Measurements from ENCODE around the gene CNNM2. TPM values are rescaled to one million over a fixed set of nuclear protein-coding genes. Genes with fewer than 3 reads are reported as not detected.

Gene CNNM2
- total RNA-seq, 3 donors from 2014 or later (not counting 1 experiment from before 2014, with no cell fraction given) = 8.6 to 18.0 (median 16.7) TPM

DNA sequence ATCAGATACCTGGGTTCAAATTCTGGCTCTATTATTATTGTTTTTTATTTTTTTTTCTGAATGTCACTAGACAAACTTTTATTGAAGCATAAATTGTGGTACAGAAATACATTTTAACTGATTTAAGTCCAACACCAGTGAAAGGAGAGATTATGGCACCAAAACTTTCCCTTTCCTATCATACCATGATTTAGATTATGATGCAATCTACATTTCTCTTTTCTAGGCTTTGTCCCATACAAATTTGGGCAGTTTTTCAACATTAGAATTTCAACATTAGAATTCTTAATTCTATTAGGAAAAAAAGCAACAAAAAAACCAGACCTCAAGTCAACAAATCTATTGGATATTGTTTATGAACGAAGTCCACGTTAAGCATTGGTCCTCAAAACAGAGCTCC, 37.8 kb upstream of the CNNM2 start:
- H3K36me3 Mint-ChIP-seq = no peaks in the 10 kb centered on the region
- 100% methylated on average over 1 of the region's 2 CpGs for WGBS (ENCODE audit: insufficient coverage)
- TF ChIP-seq, protein P1, sequence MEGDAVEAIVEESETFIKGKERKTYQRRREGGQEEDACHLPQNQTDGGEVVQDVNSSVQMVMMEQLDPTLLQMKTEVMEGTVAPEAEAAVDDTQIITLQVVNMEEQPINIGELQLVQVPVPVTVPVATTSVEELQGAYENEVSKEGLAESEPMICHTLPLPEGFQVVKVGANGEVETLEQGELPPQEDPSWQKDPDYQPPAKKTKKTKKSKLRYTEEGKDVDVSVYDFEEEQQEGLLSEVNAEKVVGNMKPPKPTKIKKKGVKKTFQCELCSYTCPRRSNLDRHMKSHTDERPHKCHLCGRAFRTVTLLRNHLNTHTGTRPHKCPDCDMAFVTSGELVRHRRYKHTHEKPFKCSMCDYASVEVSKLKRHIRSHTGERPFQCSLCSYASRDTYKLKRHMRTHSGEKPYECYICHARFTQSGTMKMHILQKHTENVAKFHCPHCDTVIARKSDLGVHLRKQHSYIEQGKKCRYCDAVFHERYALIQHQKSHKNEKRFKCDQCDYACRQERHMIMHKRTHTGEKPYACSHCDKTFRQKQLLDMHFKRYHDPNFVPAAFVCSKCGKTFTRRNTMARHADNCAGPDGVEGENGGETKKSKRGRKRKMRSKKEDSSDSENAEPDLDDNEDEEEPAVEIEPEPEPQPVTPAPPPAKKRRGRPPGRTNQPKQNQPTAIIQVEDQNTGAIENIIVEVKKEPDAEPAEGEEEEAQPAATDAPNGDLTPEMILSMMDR (IDR thresholded peaks at IDR 0.05) = no peak
- intact Hi-C loops (cut with micrococcal nuclease) = no loop called here
- H3K27me3 Mint-ChIP-seq (ENCODE audit: low read depth in 2 of 2) = no peaks in the 10 kb centered on the region
- DNase-seq = no peak
- Histone ChIP-seq H3K4me1 (ENCODE audit: control insufficient read depth, insufficient read depth, low read length) (no peaks in the 10 kb centered on the region), H3K27ac (ENCODE audit: low read length) (no peak overlapping the region), H3K36me3 (ENCODE audit: control insufficient read depth, insufficient read depth, low read length) (no peaks in the 10 kb centered on the region), H3K27me3 (ENCODE audit: control insufficient read depth, insufficient read depth, low read length) (no peaks in the 10 kb centered on the region), H3K4me3 (ENCODE audit: low read length) (no peak overlapping the region), H3K9me3 (ENCODE audit: control insufficient read depth, insufficient read depth, low read length) (no peaks in the 10 kb centered on the region)
- no peaks in the 10 kb centered on the region for H3K9me3 Mint-ChIP-seq
- no peak overlapping the region for H3K27ac Mint-ChIP-seq
- H3K4me3 Mint-ChIP-seq = no peak overlapping the region
- ATAC-seq = no peak
- no peaks in the 10 kb centered on the region for H3K4me1 Mint-ChIP-seq

DNA sequence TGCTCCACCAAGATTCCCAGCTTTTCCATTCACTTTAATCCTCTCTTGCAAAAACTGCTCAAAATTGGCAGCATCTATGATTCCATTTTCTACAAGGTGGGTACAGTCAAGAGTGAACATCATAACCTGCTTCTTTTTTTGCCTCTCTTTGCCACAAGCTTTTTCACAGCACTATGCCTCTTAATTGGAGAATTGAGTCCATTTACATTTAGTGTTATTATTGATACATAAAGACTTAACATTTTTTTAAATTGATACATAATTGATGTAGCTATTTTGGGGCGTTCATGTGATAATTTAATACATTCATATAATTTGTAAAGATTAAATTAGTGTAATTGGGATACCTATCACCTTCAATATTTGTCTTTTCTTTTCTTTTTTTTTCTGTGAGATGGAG, 30.0 kb upstream of the CNNM2 start:
- H3K27me3 Mint-ChIP-seq (ENCODE audit: low read depth in 2 of 2) = no peaks in the 10 kb centered on the region
- H3K36me3 Mint-ChIP-seq = no peaks in the 10 kb centered on the region
- Histone ChIP-seq H3K4me1 (ENCODE audit: control insufficient read depth, insufficient read depth, low read length) (no peaks in the 10 kb centered on the region), H3K36me3 (ENCODE audit: control insufficient read depth, insufficient read depth, low read length) (no peaks in the 10 kb centered on the region), H3K4me3 (ENCODE audit: low read length) (no peak overlapping the region), H3K9me3 (ENCODE audit: control insufficient read depth, insufficient read depth, low read length) (no peaks in the 10 kb centered on the region), H3K27me3 (ENCODE audit: control insufficient read depth, insufficient read depth, low read length) (no peaks in the 10 kb centered on the region), H3K27ac (ENCODE audit: low read length) (no peak overlapping the region)
- DNase-seq = no peak
- H3K27ac Mint-ChIP-seq = no peak overlapping the region
- no peaks in the 10 kb centered on the region for H3K4me1 Mint-ChIP-seq
- no peaks in the 10 kb centered on the region for H3K9me3 Mint-ChIP-seq
- ATAC-seq = no peak
- TF ChIP-seq, protein P1 (IDR thresholded peaks at IDR 0.05) = no peak
- intact Hi-C loops (cut with micrococcal nuclease) = no loop called here
- no peak overlapping the region for H3K4me3 Mint-ChIP-seq
- no CpG with 5 or more reads among the region's 1 CpG for WGBS (ENCODE audit: insufficient coverage)

DNA sequence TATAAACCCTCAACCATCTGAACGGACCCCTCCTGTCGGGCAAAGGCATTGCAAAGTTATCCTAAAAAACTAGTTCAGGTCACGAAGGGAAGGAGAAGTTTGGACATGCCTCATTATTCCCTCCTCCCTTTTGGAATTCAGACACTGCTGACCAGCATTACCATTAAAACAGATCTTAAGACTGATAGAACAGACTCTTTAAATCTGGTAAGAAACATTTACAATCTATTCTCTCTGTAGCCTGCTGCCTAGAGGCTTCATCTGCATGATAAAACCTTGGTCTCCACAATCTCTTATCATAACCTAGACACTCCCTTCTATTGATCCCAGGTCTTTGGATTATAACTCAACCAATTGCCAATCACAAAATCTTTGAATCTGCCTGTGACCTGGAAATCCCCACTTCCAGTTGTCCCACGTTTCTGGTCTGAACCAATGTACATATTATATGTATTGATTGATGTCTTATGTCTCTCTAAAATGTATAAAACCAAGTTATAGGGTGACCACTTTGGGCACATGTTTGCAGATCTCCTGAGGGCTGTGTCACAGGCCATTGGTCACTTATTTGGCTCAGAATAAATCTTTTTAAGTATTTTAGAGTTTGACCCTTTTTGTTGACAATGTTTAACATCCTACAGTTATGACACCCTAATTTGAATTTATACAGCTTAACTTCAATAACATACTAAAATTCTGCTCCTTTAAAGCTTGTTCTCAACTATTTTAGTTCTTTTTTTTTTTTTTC, 23.5 kb upstream of the CNNM2 start:
- DNase-seq (no peak), ATAC-seq (no peak)
- Histone ChIP-seq H3K4me1 (ENCODE audit: control insufficient read depth, insufficient read depth, low read length) (no peaks in the 10 kb centered on the region), H3K4me3 (ENCODE audit: low read length) (no peak overlapping the region), H3K27ac (ENCODE audit: low read length) (no peak overlapping the region), H3K27me3 (ENCODE audit: control insufficient read depth, insufficient read depth, low read length) (no peaks in the 10 kb centered on the region), H3K9me3 (ENCODE audit: control insufficient read depth, insufficient read depth, low read length) (no peaks in the 10 kb centered on the region), H3K36me3 (ENCODE audit: control insufficient read depth, insufficient read depth, low read length) (no peaks in the 10 kb centered on the region)
- no peak overlapping the region for H3K27ac Mint-ChIP-seq
- H3K4me3 Mint-ChIP-seq = no peak overlapping the region
- TF ChIP-seq, protein P1 (IDR thresholded peaks at IDR 0.05) = no peak
- no peaks in the 10 kb centered on the region for H3K27me3 Mint-ChIP-seq (ENCODE audit: low read depth in 2 of 2)
- no peaks in the 10 kb centered on the region for H3K36me3 Mint-ChIP-seq
- WGBS (ENCODE audit: insufficient coverage) = 99% methylated on average over 4 of the region's 4 CpGs
- no peaks in the 10 kb centered on the region for H3K4me1 Mint-ChIP-seq
- intact Hi-C loops (cut with micrococcal nuclease) = no loop called here
- no peaks in the 10 kb centered on the region for H3K9me3 Mint-ChIP-seq

DNA sequence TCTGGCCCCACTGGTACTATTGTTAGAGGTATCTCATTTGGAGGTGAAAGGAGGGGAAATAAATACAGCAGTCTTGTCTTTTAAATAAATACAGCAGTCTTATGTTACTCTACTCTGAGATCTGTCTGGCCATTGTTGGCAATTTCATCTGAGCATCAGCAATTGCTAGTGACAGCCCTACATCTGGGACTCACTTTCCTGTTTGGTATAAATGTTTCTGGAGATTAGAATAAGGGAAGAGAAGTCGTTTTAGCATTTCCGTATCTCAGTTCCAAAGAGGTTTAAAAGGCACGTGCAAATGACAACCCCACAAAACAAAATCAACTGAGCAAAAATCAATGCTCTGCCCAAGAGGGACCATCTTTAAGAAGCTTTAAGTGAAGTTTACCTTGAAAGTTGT, 18.1 kb upstream of the CNNM2 start:
- Mint-ChIP-seq H3K27me3 (ENCODE audit: low read depth in 2 of 2) (no peaks in the 10 kb centered on the region), H3K9me3 (no peaks in the 10 kb centered on the region), H3K27ac (no peak overlapping the region), H3K4me3 (no peak overlapping the region), H3K36me3 (no peaks in the 10 kb centered on the region), H3K4me1 (no peaks in the 10 kb centered on the region)
- no peaks in the 10 kb centered on the region for H3K9me3 ChIP-seq (ENCODE audit: control insufficient read depth, insufficient read depth, low read length)
- TF ChIP-seq, protein P1 (IDR thresholded peaks at IDR 0.05) = no peak
- intact Hi-C loops (cut with micrococcal nuclease) = no loop called here
- WGBS (ENCODE audit: insufficient coverage) = no CpG with 5 or more reads among the region's 3 CpGs
- no peaks in the 10 kb centered on the region for H3K4me1 ChIP-seq (ENCODE audit: control insufficient read depth, insufficient read depth, low read length)
- no peak overlapping the region for H3K27ac ChIP-seq (ENCODE audit: low read length)
- H3K27me3 ChIP-seq (ENCODE audit: control insufficient read depth, insufficient read depth, low read length) = no peaks in the 10 kb centered on the region
- no peak overlapping the region for H3K4me3 ChIP-seq (ENCODE audit: low read length)
- ATAC-seq (no peak), DNase-seq (no peak)
- H3K36me3 ChIP-seq (ENCODE audit: control insufficient read depth, insufficient read depth, low read length) = no peaks in the 10 kb centered on the region
